ENCODE data around the gene MMP15.

The MMP15 gene

DNA sequence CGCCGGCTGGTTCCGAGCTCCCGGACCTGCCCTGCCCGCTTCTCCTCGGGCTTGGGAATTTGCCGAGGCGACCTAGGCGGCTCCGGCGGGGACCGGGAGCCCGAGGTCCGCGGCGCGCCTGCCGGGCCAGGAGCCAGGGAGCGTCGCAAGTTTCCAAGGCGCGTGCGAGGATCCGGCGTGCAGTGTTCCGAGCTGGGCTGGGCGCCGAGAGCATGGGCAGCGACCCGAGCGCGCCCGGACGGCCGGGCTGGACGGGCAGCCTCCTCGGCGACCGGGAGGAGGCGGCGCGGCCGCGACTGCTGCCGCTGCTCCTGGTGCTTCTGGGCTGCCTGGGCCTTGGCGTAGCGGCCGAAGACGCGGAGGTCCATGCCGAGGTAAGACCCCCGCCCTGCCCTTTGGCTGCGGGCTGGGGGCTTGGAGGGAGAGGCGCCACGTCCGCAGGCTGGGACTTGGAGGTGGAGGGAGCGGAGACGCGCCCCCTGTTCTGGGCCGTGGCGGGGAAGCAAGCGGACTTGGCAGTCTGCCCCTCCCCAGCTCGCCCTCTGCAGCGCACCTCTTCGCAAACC lies 668 bp downstream of the MMP15 start:
- TF ChIP-seq SUZ12 (IDR thresholded peaks at IDR 0.05) = no peak
- no peak for TF ChIP-seq NFRKB (IDR thresholded peaks at IDR 0.05)
- no peak for TF ChIP-seq HDGF (IDR thresholded peaks at IDR 0.05; ENCODE audit: borderline replicate concordance)
- ChIA-PET POLR2A (interaction anchor here (1.5 to 2.4 kb wide), 2 partner anchors 95 to 103 kb away, joined by 5 to 8 read pairs; partner anchors contain the start of gene CFAP20), CTCF (interaction anchor here (0.8 to 2.5 kb wide), 2 partner anchors 95 to 101 kb away, joined by 3 to 10 read pairs; no protein-coding TSS in a partner anchor)
- peak; percentile 52 for DNase-seq (ENCODE audit: extremely low spot score)

DNA sequence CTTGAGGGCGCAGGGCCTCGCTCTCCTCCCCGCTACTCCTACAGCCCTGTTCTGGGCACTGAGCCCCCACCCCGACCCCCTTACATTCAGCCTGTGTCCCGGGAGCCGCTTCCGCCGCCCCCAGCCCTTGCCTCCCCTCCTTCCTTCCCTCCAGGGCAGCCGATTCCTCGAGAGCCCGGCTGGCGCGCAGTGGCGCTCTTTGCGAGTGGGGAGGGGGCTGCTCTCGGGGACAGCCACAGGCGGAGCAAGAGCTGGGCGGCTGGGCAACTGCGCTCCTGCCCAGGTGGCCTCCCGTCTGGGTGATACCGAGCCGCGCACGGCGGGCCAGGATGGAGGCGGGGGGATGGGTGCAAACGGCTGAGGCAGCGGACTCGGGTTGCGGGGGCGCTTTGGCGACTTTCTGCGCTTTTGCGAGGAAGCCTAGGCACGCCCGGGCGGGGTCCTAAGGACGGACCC lies 1.2 kb downstream of the MMP15 start:
- ChIA-PET POLR2A (interaction anchor here (1.5 to 2.4 kb wide), 2 partner anchors 95 to 103 kb away, joined by 5 to 8 read pairs; partner anchors contain the start of gene CFAP20), CTCF (interaction anchor here (0.8 to 2.5 kb wide), 2 partner anchors 95 to 101 kb away, joined by 3 to 10 read pairs; no protein-coding TSS in a partner anchor)
- TF ChIP-seq HDGF (IDR thresholded peaks at IDR 0.05; ENCODE audit: borderline replicate concordance) (no peak), ZNF384 (IDR thresholded peaks at IDR 0.05) (no peak), ARNT (IDR thresholded peaks at IDR 0.05) (no peak), BHLHE40 (IDR thresholded peaks at IDR 0.05; ENCODE audit: borderline replicate concordance) (no peak), LEF1 (IDR thresholded peaks at IDR 0.05; ENCODE audit: borderline replicate concordance) (no peak), FOXK2 (IDR thresholded peaks at IDR 0.05) (no peak), FOXA1 (IDR thresholded peaks at IDR 0.05) (no peak), TARDBP (IDR thresholded peaks at IDR 0.05) (no peak), L3MBTL2 (conservative IDR thresholded peaks at IDR 0.05) (no peak), CTBP1 (IDR thresholded peaks at IDR 0.05; ENCODE audit: borderline replicate concordance) (no peak), ELF4 (IDR thresholded peaks at IDR 0.05) (no peak), FOXM1 (IDR thresholded peaks at IDR 0.05; ENCODE audit: borderline replicate concordance) (no peak), SUZ12 (IDR thresholded peaks at IDR 0.05) (no peak)
- TF ChIP-seq, protein P1, sequence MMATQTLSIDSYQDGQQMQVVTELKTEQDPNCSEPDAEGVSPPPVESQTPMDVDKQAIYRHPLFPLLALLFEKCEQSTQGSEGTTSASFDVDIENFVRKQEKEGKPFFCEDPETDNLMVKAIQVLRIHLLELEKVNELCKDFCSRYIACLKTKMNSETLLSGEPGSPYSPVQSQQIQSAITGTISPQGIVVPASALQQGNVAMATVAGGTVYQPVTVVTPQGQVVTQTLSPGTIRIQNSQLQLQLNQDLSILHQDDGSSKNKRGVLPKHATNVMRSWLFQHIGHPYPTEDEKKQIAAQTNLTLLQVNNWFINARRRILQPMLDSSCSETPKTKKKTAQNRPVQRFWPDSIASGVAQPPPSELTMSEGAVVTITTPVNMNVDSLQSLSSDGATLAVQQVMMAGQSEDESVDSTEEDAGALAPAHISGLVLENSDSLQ (IDR thresholded peaks at IDR 0.05) = no peak
- no peak for DNase-seq (ENCODE audit: extremely low spot score)

DNA sequence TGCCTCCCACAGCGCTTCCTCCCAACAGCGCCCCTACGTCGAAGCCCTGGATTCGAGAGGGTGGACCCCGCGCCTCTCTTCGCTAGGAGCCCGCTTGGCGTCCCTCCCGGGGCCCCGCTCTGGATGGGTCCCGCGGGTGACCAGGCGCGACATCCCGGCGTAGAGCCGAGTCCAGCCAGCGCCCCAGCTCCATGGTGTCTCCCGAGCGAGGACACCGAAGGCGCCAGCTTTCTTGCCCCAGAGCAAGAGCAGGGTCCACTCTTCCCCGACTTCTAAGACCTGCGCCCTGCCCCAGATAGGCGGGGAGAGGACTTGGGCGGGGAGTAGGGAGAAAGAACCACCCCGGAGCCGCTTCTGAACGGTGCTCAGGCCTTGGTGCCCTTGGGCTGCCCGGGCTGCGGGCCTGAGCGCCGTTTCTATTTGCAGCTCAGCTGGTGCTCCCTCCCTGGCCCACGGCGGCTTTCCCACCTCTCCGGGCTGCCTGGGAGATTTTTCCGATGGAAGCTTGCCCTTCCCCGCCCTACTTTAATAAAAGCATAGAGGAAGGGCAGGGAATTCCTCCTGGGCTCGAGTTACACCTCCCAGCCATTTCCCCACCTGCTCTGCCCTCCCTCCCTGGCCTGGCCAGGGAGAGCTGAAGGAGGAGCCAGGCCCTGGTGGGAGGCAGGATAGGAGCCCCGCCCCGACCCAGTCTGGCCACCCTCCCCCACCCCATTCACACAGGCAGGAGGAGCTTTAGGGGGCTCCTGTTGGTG lies 1.8 kb downstream of the MMP15 start:
- CTCF ChIA-PET = interaction anchor here (0.9 to 2.5 kb wide), 3 partner anchors 9 to 157 kb away, joined by 3 to 10 read pairs (median 4); no protein-coding TSS in a partner anchor
- POLR2A ChIA-PET = interaction anchor here (1.0 to 2.4 kb wide), 3 partner anchors 94 to 102 kb away, joined by 3 to 8 read pairs (median 5); partner anchors contain the start of gene CFAP20
- peak; percentile 37 for DNase-seq (ENCODE audit: extremely low spot score)
- TF ChIP-seq NFRKB (IDR thresholded peaks at IDR 0.05) (no peak), BHLHE40 (IDR thresholded peaks at IDR 0.05; ENCODE audit: borderline replicate concordance) (no peak), ZNF384 (IDR thresholded peaks at IDR 0.05) (no peak), FOXM1 (IDR thresholded peaks at IDR 0.05; ENCODE audit: borderline replicate concordance) (no peak), HDGF (IDR thresholded peaks at IDR 0.05; ENCODE audit: borderline replicate concordance) (no peak), LEF1 (IDR thresholded peaks at IDR 0.05; ENCODE audit: borderline replicate concordance) (no peak), FOXK2 (IDR thresholded peaks at IDR 0.05) (no peak), CTBP1 (IDR thresholded peaks at IDR 0.05; ENCODE audit: borderline replicate concordance) (no peak), ARNT (IDR thresholded peaks at IDR 0.05) (no peak), FOXA1 (IDR thresholded peaks at IDR 0.05) (no peak), TARDBP (IDR thresholded peaks at IDR 0.05) (no peak), SUZ12 (IDR thresholded peaks at IDR 0.05) (no peak), L3MBTL2 (conservative IDR thresholded peaks at IDR 0.05) (no peak)
- TF ChIP-seq, protein P1 (IDR thresholded peaks at IDR 0.05) = no peak

DNA sequence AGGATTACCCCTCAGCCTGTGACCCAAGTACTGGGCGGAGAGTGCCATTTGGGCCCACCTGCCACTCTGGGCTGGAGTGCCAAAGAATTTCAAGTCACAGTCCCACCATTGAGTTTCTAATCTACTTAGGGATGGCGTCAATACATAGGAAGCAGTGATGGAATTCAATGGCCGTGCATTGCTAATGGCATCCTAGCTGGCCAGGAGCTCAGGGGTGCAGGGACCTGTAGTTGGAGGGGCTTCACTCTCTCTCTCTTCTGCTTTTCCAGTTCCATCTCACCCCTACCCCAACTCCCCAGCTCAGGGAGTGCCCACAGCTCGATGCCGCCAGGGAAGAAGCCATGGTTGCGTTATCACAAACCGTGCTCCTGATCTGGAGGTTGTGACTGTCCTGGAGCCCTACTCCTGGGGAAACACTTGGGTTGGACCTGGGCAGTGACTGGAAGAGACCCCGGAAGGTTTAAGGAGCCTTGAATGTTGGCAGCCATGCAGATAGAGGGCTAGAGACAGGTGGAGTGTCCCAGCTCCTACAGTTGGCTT lies 2.4 kb downstream of the MMP15 start:
- no peak for TF ChIP-seq CTBP1 (IDR thresholded peaks at IDR 0.05; ENCODE audit: borderline replicate concordance)
- ChIA-PET POLR2A (interaction anchor here (1.0 to 2.4 kb wide), 2 partner anchors 94 to 101 kb away, joined by 3 to 8 read pairs; partner anchors contain the start of gene CFAP20), CTCF (interaction anchor here (0.9 to 2.5 kb wide), 3 partner anchors 9 to 157 kb away, joined by 3 to 10 read pairs (median 4); no protein-coding TSS in a partner anchor)
- no peak for DNase-seq (ENCODE audit: extremely low spot score)

- POLR2A ChIA-PET = no interaction called here
- TF ChIP-seq ARNT (IDR thresholded peaks at IDR 0.05) (no peak), FOXA1 (IDR thresholded peaks at IDR 0.05) (no peak), TARDBP (IDR thresholded peaks at IDR 0.05) (no peak), LEF1 (IDR thresholded peaks at IDR 0.05; ENCODE audit: borderline replicate concordance) (no peak), HDGF (IDR thresholded peaks at IDR 0.05; ENCODE audit: borderline replicate concordance) (no peak), BHLHE40 (IDR thresholded peaks at IDR 0.05; ENCODE audit: borderline replicate concordance) (no peak), SP1 (IDR thresholded peaks at IDR 0.05) (no peak), SUZ12 (IDR thresholded peaks at IDR 0.05) (no peak), NFRKB (IDR thresholded peaks at IDR 0.05) (no peak)
- TF ChIP-seq, protein P1 (IDR thresholded peaks at IDR 0.05) = no peak
- CTCF ChIA-PET = no interaction called here
- no peak for DNase-seq (ENCODE audit: extremely low spot score)
Measured at GRCh38 chr16:58028541-58029070, 3.1 kb downstream of the MMP15 start.
